HG02623 (cell line): ENCODE results near the gene NAPSA.
"Not testable (repeated sequence)": the region's sequence is repeated elsewhere in the genome, so short reads cannot be mapped to it uniquely, and the experiment has no call there.

Experiments used
- ATAC-seq: cut with Tn5 transposase; IDR thresholded peaks from one replicate; pipeline ENCODE4 v1.9.1; 2021; ENCODE audit warnings: moderate library complexity; ENCODE audit not compliant: unreplicated experiment

Gene NAPSA

DNA sequence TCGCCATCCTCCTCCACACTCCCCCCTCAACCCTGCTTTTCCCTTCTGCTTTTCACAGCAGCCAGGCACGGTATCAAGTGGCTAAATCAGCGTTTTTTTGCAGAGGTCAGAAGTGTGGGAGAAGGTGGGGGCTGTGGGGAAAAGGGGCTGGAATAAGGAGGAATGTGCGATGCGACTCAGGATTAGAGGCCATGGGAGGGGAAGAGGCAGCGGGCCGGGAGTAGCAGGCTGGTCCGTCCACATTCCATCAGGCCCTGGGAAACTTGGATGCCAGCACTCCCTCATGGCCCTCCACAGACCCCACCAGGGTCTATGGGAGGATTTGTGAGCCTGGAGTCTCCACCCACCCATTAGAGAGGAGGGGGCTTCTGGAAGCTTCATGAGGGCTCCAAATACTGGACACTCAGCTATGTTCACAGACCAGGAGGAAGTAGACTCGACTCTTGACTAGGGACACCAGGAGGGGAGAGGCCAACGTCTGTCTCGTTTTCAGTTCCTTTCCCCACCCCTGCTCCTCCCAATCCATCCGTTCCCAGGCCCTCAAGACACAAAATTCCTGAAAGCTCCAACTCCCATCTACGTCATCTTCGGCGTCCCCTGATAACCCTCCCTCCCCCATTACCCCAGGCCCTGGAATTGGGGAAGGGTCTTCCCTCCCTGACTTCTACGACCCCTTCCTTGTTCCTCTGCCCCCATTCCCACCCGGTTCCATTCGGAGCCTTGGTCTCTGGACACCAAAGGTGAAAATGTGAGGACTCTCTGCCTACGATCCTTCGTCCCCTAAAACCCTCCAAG lies 33.0 kb downstream of the NAPSA start:
- no peak for ATAC-seq

DNA sequence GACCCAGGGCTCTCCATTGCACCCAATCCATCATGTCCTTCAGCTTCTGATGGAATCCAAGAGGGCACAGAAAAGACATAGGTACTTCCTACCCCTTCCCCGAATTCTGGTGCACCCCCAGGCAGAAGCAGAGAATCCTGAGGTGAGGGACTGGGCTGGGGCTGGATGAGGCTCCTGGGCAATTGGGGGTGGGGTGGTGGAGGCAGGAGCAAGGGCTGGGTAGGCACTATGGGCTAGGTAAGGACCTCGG lies 33.5 kb downstream of the NAPSA start:
- no peak for ATAC-seq

DNA sequence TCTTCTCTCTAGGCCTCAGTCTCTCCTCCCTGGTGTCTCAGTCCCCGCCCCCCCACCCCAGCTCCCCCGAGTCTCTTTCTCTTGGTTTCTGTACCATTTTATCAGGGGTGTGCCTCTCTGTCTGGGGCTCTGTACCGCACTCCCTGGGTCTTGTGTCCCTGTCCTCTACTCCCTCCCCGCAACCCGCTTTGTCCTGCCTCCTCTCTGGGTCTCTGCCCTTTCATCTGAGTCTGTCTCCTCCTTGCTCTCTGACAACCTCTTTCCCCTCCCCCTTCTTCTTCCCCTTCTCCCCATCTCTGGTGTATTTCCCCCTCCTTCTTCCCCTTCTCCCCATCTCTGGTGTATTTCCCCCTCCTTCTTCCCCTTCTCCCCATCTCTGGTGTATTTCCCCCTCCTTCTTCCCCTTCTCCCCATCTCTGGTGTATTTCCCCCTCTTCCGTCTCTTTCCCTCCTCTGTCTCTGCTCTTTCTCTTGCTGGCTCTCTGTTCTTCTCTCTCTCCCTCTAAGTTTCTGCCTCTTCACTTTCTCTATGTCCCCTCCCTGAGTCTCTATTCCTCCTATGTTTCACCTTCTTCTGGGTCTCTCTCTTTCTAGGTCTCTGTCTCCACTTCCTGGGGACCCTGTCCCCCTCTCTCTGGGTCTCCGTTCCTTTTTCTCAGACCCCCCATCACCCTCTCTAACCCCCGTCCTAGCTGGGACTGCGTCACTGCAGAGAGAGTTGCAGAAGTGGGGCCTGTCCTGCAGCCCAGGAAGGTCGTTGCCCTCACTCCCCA lies 34.0 kb downstream of the NAPSA start:
- ATAC-seq, result no peak

- ATAC-seq, result no peak
These were observed 34.9 kb downstream of the NAPSA start for GRCh38 chr19:50330365-50331078.

DNA sequence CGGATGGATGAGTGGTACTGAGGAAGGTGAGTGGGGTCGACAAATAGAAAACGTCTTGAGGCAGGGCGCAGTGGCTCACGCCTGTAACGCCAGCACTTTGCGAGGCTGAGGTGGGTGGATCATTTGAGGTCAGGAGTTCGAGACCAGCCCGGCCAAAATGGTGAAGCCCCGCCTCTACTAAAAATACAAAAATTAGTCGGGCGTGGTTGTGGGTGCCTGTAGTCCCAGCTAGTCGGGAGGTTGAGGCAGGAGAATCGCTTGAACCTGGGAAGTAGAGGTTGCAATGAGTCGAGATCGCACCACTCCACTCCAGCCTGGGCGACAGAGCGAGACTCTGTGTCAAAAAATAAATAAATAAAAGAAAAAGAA lies 35.5 kb downstream of the NAPSA start:
- ATAC-seq, result not testable (repeated sequence)

- peak; percentile 37 for ATAC-seq
These were observed 36.1 kb downstream of the NAPSA start, which contains the start of gene KCNC3 for GRCh38 chr19:50329146-50329925. Gene KCNC3, minus strand, starts transcription at chr19:50329377. Its CDS starts 295 bp downstream, at chr19:50329082.

GRCh38 chr19:50328873-50329145 lies 36.6 kb downstream of the NAPSA start:
- ATAC-seq, result peak; percentile 21

GRCh38 chr19:50328224-50328872 lies 37.1 kb downstream of the NAPSA start:
- no peak for ATAC-seq

DNA sequence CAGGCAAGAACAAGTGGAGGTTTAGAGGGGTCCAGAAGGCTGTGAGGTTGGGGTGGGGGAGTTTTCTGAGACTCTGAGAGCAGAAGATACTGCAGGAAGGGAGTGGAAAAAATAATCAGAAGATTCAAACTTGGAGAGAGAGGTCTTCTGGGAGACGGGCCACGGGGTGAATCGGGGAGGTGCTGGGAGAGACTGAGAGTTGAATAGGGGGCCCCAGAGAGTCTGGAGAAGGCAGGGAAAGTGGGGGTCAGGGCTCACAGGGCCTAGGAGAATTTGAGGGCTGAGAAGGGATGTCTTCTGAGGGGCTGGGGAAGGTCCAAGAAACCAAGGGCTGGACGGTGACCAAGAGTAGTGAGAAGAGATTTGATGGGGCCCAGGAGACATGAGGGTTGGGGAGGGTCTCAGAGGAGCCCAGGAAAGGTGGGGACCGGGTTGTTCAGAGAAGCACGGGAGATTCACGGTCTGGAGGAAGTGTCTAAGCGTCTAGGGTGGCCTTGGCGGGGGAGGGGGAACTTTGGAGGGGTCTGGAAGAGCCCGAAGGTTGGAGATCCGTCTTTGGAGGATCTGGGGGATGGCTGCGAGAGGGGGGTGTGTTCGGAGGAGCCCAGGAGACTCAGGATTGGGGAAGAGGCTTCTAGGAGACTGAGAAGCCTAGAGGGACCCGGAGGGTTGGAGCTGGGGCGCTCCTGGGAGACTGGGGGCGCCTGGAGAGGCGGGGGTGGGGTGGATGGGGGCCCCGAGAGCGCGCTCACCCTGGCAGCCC lies 37.8 kb downstream of the NAPSA start:
- ATAC-seq, result no peak

GRCh38 chr19:50327013-50327412 lies 38.4 kb downstream of the NAPSA start:
- ATAC-seq, result no peak

DNA sequence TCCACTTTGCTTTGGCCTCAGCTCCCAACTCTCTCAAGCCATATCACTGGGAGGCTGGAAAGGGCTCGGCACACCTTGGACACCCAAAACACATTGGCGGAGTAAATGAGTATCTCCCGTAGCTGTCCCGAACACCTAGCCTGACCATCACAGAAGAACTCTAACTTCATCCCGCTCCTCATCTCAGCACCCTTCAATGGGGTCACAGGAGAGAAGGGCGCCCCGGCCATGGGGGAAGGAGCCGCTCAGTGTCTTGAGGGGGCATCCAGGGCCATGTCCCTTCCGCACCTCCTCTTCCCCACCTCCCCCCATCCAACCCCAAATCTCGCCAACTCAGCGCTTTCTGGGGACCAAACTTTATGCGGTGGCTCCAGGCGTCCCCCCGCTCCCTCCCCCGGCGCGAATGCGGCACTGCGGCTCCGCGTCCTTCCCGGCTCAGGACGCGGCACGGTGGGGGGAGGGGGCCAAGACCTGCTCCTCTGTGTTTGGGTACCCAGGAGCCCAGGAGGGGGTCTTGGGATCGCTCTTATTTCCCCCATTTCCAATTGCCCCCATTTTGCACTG lies 39.3 kb downstream of the NAPSA start:
- ATAC-seq, result no peak

GRCh38 chr19:50325310-50326100 lies 39.9 kb downstream of the NAPSA start:
- no peak for ATAC-seq

- ATAC-seq, result no peak
These were observed 41.1 kb downstream of the NAPSA start for GRCh38 chr19:50324331-50324730.

DNA sequence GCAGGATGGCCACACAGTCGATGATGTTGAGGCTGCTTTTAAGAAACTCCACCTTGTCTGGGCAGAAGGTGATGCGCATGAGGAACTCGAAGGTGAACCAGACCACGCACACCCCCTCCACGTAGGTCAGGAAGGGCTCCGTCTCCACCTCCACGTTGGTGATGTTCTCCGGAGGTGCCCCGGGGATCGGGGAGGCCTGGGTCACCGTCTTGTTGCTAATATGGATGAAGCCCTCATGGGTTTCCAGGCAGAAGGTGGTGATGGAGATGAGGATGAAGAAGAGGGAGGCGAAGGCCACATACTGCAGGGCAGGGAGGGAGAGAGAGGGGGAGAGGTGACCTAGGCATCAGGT lies 41.7 kb downstream of the NAPSA start:
- ATAC-seq, result no peak

DNA sequence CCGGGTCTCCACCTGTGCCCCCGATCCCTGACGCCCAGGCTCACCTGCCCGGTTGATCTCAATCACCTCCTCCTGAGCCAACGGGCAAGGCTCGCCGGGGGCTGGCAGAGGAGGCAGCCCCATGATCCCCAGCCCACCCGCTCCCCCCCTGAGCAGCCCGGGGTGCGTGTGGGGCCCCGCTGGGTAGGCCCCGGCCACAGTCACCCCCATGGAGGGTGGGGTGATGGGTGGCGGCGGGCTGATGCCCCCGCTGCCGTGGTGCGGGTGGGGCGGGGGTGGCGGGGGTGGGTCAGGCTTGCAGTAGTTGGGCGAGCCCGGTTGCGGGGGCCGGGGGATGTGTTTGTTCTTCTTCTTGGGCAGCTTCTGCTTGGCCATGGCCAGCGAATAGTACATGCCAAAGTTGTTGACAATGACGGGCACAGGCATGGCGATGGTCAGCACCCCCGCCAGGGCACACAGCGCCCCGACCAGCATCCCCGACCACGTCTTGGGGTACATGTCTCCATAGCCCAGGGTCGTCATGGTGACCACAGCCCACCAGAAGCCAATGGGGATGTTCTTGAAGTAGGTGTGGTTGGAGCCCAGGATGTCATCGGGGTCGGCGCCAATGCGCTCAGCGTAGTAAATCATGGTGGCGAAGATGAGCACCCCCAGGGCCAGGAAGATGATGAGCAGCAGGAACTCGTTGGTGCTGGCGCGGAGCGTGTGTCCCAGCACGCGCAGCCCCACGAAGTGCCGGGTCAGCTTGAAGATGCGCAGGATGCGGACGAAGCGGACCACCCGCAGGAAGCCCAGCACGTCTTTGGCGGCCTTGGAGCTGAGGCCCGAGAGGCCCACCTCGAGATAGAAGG lies 42.3 kb downstream of the NAPSA start:
- ATAC-seq, result no peak

DNA sequence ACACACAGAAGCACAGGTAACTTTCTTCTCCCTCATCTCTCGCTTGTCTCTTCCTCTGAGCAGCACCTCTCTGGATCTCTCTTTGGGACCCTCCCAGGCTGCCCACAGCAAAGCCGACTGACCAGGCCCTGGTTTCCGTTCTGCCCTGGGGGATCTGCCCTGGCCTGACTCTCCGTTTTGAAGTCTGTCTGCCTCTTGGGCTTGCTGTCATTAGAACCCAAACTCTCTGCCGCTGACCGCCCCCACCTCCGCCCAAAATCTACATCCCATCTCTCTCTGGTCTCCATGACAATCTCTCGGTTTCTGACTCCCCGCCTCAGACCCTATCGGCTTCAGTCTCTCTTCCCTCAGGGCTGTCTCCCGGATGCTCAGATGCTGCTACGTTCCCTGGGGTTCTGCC lies 43.2 kb downstream of the NAPSA start:
- no peak for ATAC-seq

DNA sequence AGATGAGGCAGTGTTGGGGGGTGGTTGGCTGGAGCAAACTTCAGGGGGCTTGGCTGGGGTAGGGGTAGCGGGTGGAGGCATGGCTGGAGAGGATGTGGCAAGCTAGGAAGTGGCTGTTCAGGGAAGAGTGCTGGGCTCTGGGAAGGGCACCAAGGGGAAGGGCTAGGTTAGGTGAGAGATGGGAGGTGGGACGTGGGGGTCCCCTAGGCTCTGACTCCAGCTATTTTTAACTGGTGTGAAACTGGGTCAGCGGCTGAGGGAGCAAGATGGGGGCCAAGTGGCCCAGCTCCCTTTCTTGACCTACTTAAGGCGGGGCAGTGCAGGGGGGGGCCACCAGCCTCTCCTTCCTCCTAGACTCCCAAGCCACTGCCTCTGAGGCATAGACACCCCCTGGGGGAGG lies 43.6 kb downstream of the NAPSA start:
- ATAC-seq, result no peak

DNA sequence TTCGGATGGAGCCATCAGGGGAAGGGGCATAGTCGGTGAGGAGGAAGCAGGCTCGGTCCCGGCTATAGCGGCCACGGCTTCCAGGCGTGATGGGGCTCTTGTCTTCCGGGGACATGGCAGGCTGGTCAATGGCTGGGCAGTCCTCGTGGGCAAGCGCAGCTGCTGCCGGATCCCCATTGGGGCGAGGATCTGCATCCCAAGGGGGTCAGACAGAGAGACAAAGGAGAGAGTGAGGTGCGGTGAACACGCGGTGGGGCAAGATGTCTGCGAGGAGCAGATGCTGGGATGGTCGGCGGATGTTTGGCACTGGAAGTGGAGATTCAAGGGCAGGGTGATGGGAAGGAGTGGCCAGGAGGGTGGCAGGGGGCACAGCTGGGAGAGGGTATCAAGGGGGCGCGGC lies 44.8 kb downstream of the NAPSA start:
- ATAC-seq, result no peak
